ENCODE results near the gene VPREB1.

VPREB1 gene

GRCh38 chr22:22244316-22245250, at the start of gene VPREB1:
VPREB1 (plus strand) TSS chr22:22244786; CDS start chr22:22244814, 28 bp downstream.
- no peak for TF ChIP-seq CTCF (IDR thresholded peaks at IDR 0.05; ENCODE audit: borderline replicate concordance, insufficient read depth, low read depth, low read length)
- no peak within 1 kb of the TSS for H3K4me3 ChIP-seq (ENCODE audit: low read depth, low read length)

GRCh38 chr22:22194931-22195264, 49.7 kb upstream of the VPREB1 start:
- no peak for TF ChIP-seq CTCF (IDR thresholded peaks at IDR 0.05; ENCODE audit: borderline replicate concordance, insufficient read depth, low read depth, low read length)
- H3K4me3 ChIP-seq (ENCODE audit: low read depth, low read length), result no peak overlapping the region

GRCh38 chr22:22195265-22196017, 49.1 kb upstream of the VPREB1 start:
- TF ChIP-seq CTCF (IDR thresholded peaks at IDR 0.05; ENCODE audit: borderline replicate concordance, insufficient read depth, low read depth, low read length), result peak; percentile 92
- no peak overlapping the region for H3K4me3 ChIP-seq (ENCODE audit: low read depth, low read length)

GRCh38 chr22:22196018-22196533, 48.5 kb upstream of the VPREB1 start:
- H3K4me3 ChIP-seq (ENCODE audit: low read depth, low read length), result no peak overlapping the region
- TF ChIP-seq CTCF (IDR thresholded peaks at IDR 0.05; ENCODE audit: borderline replicate concordance, insufficient read depth, low read depth, low read length), result no peak

- no peak for TF ChIP-seq CTCF (IDR thresholded peaks at IDR 0.05; ENCODE audit: borderline replicate concordance, insufficient read depth, low read depth, low read length)
- H3K4me3 ChIP-seq (ENCODE audit: low read depth, low read length), result no peak overlapping the region
These were observed 47.6 kb upstream of the VPREB1 start for GRCh38 chr22:22196833-22197477.

GRCh38 chr22:22197993-22198402, 46.6 kb upstream of the VPREB1 start:
- no peak overlapping the region for H3K4me3 ChIP-seq (ENCODE audit: low read depth, low read length)
- no peak for TF ChIP-seq CTCF (IDR thresholded peaks at IDR 0.05; ENCODE audit: borderline replicate concordance, insufficient read depth, low read depth, low read length)

Data from GM12875 (cell line).